Thyroid gland (tissue), 4 donors: ENCODE results near the gene ATAD3C. TPM values are rescaled to one million over a fixed set of nuclear protein-coding genes. Genes with fewer than 3 reads are reported as not detected.
"Not testable (repeated sequence)": the region's sequence is repeated elsewhere in the genome, so short reads cannot be mapped to it uniquely, and the experiment has no call there.

ENCODE experiments used
- DNase-seq, 2 donors: peaks; one replicate each; pipeline ENCODE4 v3.0.0-alpha.2; 2019
- H3K27ac ChIP-seq, 3 donors: fragments of 200-600 bp; sonication (generic); 1 replicate in 2 of 3; 2 replicates in 1 of 3; pipeline ENCODE4 v1.5.1; 2016 to 2019; ENCODE audit warnings: mild to moderate bottlenecking in 1 of 3, moderate library complexity in 1 of 3
- H3K27me3 ChIP-seq: fragments of 200-600 bp; sonication (generic); one replicate; pipeline ENCODE4 v1.5.1; 2019
- H3K36me3 ChIP-seq, 2 donors: fragments of 200-600 bp; sonication (generic); one replicate each; pipeline ENCODE4 v1.5.1; 2016 to 2019
- H3K4me1 ChIP-seq, 2 donors: fragments of 200-600 bp; sonication (generic); one replicate each; pipeline ENCODE4 v1.5.1; 2017 to 2019
- H3K4me3 ChIP-seq, 3 donors: fragments of 200-600 bp; sonication (generic); replicated peaks in 1 of 3; 1 replicate in 2 of 3; 2 replicates in 1 of 3; pipeline ENCODE4 v1.5.1; 2016; ENCODE audit warnings: mild to moderate bottlenecking in 1 of 3
- H3K9me3 ChIP-seq: fragments of 200-600 bp; sonication (generic); one replicate; pipeline ENCODE4 v1.5.1; 2017
- POLR2A ChIP-seq, 2 donors: fragments of 450-650 bp; IDR thresholded peaks; one replicate each; pipeline ENCODE4 v1.6.1; 2017; ENCODE audit warnings: antibody characterized with exemption in 2 of 2, mild to moderate bottlenecking in 2 of 2, moderate library complexity in 1 of 2
- WGBS, 2 donors: methylation state at CpG; one replicate each; pipeline ENCODE4 v1.1.5; 2017; 5-methylcytosine and 5-hydroxymethylcytosine counted together
- intact Hi-C: fragments of 100-400 bp; cut with DNase I; formaldehyde crosslinking; loops from one replicate; pipeline ENCODE4 v1.15.1; 2023
- total RNA-seq, 4 donors: library from RNA; depleted of rRNA; stranded (reverse); fragments of >200 nt; gene quantifications; one replicate each; pipeline ENCODE4 v1.2.3, GENCODE V29; 2016
- TF ChIP-seq, protein P1 (sequence below), 6 experiments: fragments of 200-600 bp in 3 of 6; fragments of 450-650 bp in 3 of 6; sonication (generic) in 3 of 6; IDR thresholded peaks; one replicate each; pipeline ENCODE4 v1.5.1; 2016 to 2019; ENCODE audit warnings: antibody characterized with exemption in 6 of 6, mild to moderate bottlenecking in 2 of 6, inconsistent platforms in 1 of 6, moderate library complexity in 1 of 6

The ATAD3C gene
- total RNA-seq, 4 donors from 2014 or later, result 4.9 to 29.9 (median 15.1) TPM

DNA sequence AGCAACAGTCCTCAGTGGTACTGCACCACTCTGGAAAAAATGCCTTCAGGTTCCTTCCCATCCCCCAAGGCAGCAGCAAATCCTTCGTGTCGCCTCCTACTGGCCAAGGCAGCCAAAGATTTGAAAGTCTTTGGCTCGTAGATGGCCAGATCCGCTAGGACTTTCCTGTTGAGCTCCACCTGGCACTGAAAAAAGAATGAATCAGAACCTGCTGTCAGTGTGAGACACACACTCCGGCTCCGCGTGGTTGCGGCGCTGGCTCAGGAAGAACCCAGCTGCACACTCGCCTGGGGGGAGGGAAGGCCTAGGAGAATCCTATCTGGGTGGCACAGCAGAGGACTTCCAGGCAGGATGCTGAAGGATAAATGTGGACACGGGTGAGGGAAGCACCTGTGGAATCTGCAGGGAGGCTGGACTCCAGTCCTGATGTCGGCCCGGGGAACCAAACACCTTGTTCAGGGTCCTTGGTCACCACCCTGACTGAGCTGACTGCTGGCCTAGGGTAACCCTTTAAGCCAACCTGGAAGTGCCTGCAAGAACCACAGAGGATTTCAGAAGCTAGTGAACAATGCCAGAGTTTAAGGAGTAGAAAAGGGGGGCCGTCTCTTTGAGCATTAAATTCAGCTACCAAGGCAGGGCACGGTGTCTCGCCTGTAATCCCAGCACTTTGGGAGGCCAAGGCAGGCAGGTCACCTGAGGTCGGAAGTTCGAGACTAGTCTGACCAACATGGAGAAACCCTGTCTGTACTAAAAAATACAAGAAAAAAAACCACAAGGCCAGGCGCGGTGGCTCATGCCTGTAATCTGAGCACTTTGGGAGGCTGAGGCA is 47.2 kb upstream of the ATAD3C start:
- intact Hi-C loops, result no loop called here

DNA sequence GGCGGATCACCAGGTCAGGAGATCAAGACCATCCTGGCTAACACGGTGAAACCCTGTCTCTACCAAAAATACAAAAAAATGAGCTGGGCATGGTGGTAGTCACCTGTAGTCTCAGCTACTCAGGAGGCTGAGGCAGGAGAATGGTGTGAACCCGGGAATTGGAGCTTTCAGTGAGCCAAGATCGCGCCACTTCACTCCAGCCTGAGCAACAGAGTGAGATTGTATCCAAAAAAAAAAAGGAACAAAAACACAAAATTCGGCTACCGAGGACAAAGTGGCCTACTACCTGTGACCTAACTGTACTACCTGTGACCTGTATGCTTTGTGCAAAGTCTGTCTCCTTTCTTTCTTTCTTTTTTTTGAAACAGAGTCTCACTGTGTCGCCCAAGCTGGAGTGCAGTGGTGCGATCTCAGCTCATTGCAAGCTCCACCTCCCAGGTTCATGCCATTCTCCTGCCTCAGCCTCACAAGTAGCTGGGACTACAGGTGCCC is 46.5 kb upstream of the ATAD3C start:
- DNase-seq, H3K27me3 ChIP-seq, H3K4me3 ChIP-seq, intact Hi-C loops, H3K9me3 ChIP-seq, H3K27ac ChIP-seq: not testable (repeated sequence)
- WGBS, 2 donors, result 91 to 95% methylated on average over 9 of the region's 9 CpGs
- H3K36me3 ChIP-seq, result peaks cover 16 to 34% of the 10 kb centered on the region in 2 donors
- H3K4me1 ChIP-seq, result peaks cover 26 to 29% of the 10 kb centered on the region in 2 donors

More for the DNA sequence above, 47.2 kb upstream of the ATAD3C start:
- Histone ChIP-seq H3K27me3 (no peaks in the 10 kb centered on the region), H3K27ac (no peak overlapping the region), H3K36me3 (peaks cover 23 to 40% of the 10 kb centered on the region in 2 donors), H3K4me3 (no peak overlapping the region), H3K4me1 (peaks cover 28 to 30% of the 10 kb centered on the region in 2 donors), H3K9me3 (no peaks in the 10 kb centered on the region)
- DNase-seq, result peak in 1 of 2 donors; percentile 26
- TF ChIP-seq, protein P1, sequence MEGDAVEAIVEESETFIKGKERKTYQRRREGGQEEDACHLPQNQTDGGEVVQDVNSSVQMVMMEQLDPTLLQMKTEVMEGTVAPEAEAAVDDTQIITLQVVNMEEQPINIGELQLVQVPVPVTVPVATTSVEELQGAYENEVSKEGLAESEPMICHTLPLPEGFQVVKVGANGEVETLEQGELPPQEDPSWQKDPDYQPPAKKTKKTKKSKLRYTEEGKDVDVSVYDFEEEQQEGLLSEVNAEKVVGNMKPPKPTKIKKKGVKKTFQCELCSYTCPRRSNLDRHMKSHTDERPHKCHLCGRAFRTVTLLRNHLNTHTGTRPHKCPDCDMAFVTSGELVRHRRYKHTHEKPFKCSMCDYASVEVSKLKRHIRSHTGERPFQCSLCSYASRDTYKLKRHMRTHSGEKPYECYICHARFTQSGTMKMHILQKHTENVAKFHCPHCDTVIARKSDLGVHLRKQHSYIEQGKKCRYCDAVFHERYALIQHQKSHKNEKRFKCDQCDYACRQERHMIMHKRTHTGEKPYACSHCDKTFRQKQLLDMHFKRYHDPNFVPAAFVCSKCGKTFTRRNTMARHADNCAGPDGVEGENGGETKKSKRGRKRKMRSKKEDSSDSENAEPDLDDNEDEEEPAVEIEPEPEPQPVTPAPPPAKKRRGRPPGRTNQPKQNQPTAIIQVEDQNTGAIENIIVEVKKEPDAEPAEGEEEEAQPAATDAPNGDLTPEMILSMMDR (IDR thresholded peaks at IDR 0.05), result peak in 2 of 6 experiments; percentile 12 to 33
- no peak for TF ChIP-seq POLR2A (IDR thresholded peaks at IDR 0.05)
- 81 to 82% methylated on average over 18 to 20 of the region's 20 CpGs for WGBS, 2 donors

DNA sequence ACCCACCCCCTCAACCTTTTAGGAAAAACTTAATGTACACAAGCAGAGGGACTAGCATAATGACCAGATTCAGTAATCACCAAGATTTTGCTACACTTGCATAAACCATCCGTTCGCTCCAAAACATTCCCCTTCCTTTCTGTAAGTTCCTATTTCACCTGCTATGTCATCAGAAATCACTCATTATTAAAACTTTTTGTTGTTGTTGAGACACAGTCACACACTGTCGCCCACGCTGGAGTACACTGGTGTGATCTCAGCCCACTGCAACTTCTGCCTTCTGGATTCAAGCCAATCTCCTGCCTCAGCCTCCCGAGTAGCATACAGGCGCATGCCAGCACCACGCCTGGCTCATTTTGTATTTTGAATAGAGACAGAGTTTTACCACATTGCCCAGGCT is 45.8 kb upstream of the ATAD3C start:
- 89 to 90% methylated on average over 7 of the region's 7 CpGs for WGBS, 2 donors
- Histone ChIP-seq H3K36me3 (peaks cover 15 to 34% of the 10 kb centered on the region in 2 donors), H3K4me3 (no peak overlapping the region), H3K4me1 (peaks cover 27 to 30% of the 10 kb centered on the region in 2 donors), H3K27me3 (no peaks in the 10 kb centered on the region), H3K27ac (no peak overlapping the region), H3K9me3 (no peaks in the 10 kb centered on the region)
- intact Hi-C loops, result no loop called here
- no peak for DNase-seq
- TF ChIP-seq, protein P1 (IDR thresholded peaks at IDR 0.05), result no peak

DNA sequence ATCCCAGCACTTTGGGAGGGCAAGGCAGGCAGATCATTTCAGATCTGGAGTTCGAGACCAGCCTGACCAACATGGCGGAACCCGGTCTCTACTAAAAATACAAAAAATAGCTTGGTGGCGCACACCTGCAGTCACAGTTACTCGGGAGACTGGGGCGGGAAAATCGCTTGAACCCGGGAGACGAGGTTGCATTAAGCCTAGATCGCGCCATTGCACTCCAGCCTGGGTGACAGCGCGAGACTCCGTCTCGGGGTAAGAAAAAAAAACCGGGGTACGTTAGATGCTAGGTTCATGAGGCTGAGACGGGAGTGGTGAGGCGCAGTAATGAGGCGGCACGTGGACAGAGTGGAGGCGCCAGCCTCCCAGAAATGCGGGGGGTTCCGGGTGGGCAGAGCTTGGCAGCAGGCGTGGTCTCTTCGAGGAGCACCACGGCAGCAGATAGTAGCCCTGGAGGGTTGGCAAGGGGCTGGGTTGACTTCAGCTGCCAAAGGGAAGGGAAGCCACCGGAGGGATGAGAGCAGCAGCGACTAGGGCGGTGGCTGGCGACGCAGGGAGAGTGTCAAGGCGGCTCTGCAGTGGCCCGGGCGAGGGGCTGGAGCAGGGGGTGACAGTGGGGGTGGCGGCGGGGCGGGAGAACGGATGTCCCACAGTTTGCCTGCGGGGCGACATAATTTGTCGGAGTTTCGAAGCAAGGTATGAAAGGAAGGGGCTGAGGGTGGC is 43.2 kb upstream of the ATAD3C start:
- Histone ChIP-seq H3K36me3 (peaks cover 15 to 30% of the 10 kb centered on the region in 2 donors), H3K4me1 (peaks cover 22 to 29% of the 10 kb centered on the region in 2 donors)
- WGBS, 2 donors, result 47 to 51% methylated on average over 37 to 41 of the region's 43 CpGs

More for the DNA sequence above, 43.2 kb upstream of the ATAD3C start:
- peak overlapping the region in 2 of 3 donors; percentile 75 for H3K27ac ChIP-seq
- TF ChIP-seq POLR2A (IDR thresholded peaks at IDR 0.05), result no peak
- TF ChIP-seq, protein P1 (IDR thresholded peaks at IDR 0.05), result no peak
- no peaks in the 10 kb centered on the region for H3K9me3 ChIP-seq
- no peaks in the 10 kb centered on the region for H3K27me3 ChIP-seq
- no peak for DNase-seq
- peak overlapping the region; percentile 92 to 98 (median 96) for H3K4me3 ChIP-seq
- intact Hi-C loops, result loop anchor here (5.0 kb wide), 1 partner anchor 36 kb away; no protein-coding TSS in a partner anchor
